Pancreas (tissue), 10 donors: ENCODE data around the gene RYR1. TPM values are rescaled to one million over a fixed set of nuclear protein-coding genes. Genes with fewer than 3 reads are reported as not detected.

Experiments
- ATAC-seq, 4 donors: fragments of 200-7000 bp; cut with Tn5 transposase; one replicate each; pipeline versions ENCODE4 v1.8.0 to v1.9.1; 2020; ENCODE audit warnings: mild to moderate bottlenecking in 4 of 4, moderate library complexity in 4 of 4
- DNase-seq, 6 donors: peaks; one replicate each; pipeline ENCODE4 v3.0.0-alpha.2; 2020
- FAIRE-seq: peaks from 2 replicates; lab custom pipeline; 2012; peaks lifted over from hg19 to GRCh38; lab: Jason Lieb, UNC
- H3K27ac ChIP-seq, 4 donors: fragments of 200-600 bp; sonication (generic); 1 replicate in 3 of 4; 2 replicates in 1 of 4; pipeline versions ENCODE4 v1.5.0 to v1.8.0; 2020
- H3K27me3 ChIP-seq, 4 donors: fragments of 200-600 bp; one replicate each; pipeline ENCODE4 v1.8.0; 2021
- H3K36me3 ChIP-seq, 3 donors: fragments of 200-600 bp; sonication (generic) in 1 of 3; one replicate each; pipeline versions ENCODE4 v1.5.0 to v1.8.0; 2020 to 2021
- H3K4me1 ChIP-seq, 3 donors: fragments of 200-600 bp; one replicate each; pipeline ENCODE4 v1.8.0; 2021
- H3K4me3 ChIP-seq, 4 donors: fragments of 200-600 bp; sonication (generic) in 2 of 4; one replicate each; pipeline versions ENCODE4 v1.5.0 to v1.8.0; 2020 to 2021
- H3K9me3 ChIP-seq, 4 donors: fragments of 200-600 bp; one replicate each; pipeline ENCODE4 v1.8.0; 2021
- WGBS, 2 donors: extraction: QIAGEN DNeasy Blood & Tissue Kit; methylation state at CpG; one replicate each; pipeline ENCODE4 v1.1.7; 2013; 5-methylcytosine and 5-hydroxymethylcytosine counted together
- intact Hi-C, 3 donors: fragments of 100-400 bp; cut with DNase I; formaldehyde crosslinking; loops; one replicate each; pipeline versions ENCODE4 v1.11.1 to v1.14.2; 2022
- polyA plus RNA-seq, 2 donors: library from polyadenylated mRNA; stranded (reverse); fragments of 200-250 nt; gene quantifications; one replicate each; pipeline ENCODE4 v1.2.3, GENCODE V29; 2013
- total RNA-seq, 6 donors: library from RNA; stranded (reverse); fragmentation: NEBNext Ultra II Directional in 4 of 6; extraction: Animal tissue kit (Norgen Biotek cat#: 25700) in 4 of 6; gene quantifications; one replicate each; pipeline versions ENCODE4 v1.2.1 to v1.2.4, GENCODE V29; 2021 to 2023
- TF ChIP-seq, protein P1 (sequence below), 4 donors: fragments of 200-600 bp; sonication (generic) in 3 of 4; IDR thresholded peaks; one replicate each; pipeline versions ENCODE4 v1.5.0 to v1.8.0; 2021; ENCODE audit warnings: antibody characterized with exemption in 4 of 4
- donor health status: healthy with polysubstance abuse.
- donor health status: DM: no; HTN: no; CAD: no; lungs with moderate emphysema.
- donor health status: DM: no; HTN: no; CAD: no.
- donor health status: control.
- donor health status: control.
- donor health status: Bipolar disorder and iron deficiency.
- donor health status: DM: yes; HTN: yes; CAD: no.
- donor health status: DM: no; HTN: no; CAD: no.
- donor health status: DM: no; HTN: no; CAD: no.
- donor health status: DM: yes; HTN: yes; CAD: no.

RYR1 gene
- total and polyA plus RNA-seq, 8 donors: 0.19 to 1.4 (median 0.57) TPM

DNA sequence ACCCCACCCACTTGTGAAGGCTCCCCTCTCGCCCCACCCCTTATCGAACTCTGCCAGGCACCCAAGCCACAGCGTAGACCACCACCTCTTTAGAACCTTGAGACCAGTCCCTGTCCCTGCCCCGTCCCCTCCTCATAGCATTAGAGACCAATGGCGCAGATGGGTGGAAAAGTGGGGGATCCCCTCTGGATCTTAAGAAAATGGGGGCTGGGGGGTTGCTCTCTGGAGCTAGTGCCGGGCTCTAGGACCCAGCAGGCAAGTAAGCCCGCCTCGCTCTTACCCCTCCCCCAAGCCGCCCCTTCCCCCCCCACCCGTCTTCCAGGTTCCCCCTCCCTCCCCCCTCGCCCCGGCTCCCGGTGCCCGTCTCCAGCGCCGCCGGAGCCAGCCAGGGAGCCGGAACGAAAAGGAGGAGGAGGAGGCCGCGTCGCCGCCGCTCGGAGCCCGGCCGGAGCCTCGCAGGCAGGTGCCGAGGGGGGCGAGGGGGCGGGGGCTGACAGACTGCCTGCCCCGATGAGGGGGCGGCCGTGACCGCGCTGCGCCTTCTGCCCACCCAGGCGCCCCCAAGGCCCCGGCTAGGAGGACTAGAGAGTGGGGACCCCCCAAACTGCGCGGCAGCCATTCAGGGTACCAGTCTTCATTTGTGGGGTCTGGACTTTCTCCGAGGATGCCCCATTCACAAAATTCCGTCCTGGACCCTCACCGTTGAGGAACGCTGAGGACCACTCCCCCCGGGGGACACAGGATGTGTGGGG, 45.0 kb upstream of the RYR1 start, which contains the start of gene SPRED3:
Gene SPRED3 (plus strand): TSS at position 349 of the 752 bp plus-strand sequence. CDS start 1,606 bp downstream, outside the sequence.
- peak within 1 kb of the TSS; percentile 20 to 53 (median 33) for H3K4me3 ChIP-seq
- DNase-seq: peak in 3 of 6 donors; percentile 43 to 74 (median 67)
- TF ChIP-seq, protein P1, sequence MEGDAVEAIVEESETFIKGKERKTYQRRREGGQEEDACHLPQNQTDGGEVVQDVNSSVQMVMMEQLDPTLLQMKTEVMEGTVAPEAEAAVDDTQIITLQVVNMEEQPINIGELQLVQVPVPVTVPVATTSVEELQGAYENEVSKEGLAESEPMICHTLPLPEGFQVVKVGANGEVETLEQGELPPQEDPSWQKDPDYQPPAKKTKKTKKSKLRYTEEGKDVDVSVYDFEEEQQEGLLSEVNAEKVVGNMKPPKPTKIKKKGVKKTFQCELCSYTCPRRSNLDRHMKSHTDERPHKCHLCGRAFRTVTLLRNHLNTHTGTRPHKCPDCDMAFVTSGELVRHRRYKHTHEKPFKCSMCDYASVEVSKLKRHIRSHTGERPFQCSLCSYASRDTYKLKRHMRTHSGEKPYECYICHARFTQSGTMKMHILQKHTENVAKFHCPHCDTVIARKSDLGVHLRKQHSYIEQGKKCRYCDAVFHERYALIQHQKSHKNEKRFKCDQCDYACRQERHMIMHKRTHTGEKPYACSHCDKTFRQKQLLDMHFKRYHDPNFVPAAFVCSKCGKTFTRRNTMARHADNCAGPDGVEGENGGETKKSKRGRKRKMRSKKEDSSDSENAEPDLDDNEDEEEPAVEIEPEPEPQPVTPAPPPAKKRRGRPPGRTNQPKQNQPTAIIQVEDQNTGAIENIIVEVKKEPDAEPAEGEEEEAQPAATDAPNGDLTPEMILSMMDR (IDR thresholded peaks at IDR 0.05): no peak
- H3K27ac ChIP-seq: peak within 1 kb of the TSS in 2 of 4 donors; percentile 15 to 47
- no peak for FAIRE-seq
- H3K27me3 ChIP-seq: no peaks in the 10 kb centered on the region
- 1 to 2% methylated on average over 22 to 46 of the region's 46 CpGs for WGBS, 2 donors
- peak; percentile 41 to 42 (median 42) for ATAC-seq
- peaks cover 0 to 2% (median 0%) of the 10 kb centered on the region in 3 donors for H3K36me3 ChIP-seq
- no peaks in the 10 kb centered on the region for H3K9me3 ChIP-seq
- H3K4me1 ChIP-seq: peaks cover 0 to 11% (median 0%) of the 10 kb centered on the region in 3 donors
- intact Hi-C loops: no loop called here

DNA sequence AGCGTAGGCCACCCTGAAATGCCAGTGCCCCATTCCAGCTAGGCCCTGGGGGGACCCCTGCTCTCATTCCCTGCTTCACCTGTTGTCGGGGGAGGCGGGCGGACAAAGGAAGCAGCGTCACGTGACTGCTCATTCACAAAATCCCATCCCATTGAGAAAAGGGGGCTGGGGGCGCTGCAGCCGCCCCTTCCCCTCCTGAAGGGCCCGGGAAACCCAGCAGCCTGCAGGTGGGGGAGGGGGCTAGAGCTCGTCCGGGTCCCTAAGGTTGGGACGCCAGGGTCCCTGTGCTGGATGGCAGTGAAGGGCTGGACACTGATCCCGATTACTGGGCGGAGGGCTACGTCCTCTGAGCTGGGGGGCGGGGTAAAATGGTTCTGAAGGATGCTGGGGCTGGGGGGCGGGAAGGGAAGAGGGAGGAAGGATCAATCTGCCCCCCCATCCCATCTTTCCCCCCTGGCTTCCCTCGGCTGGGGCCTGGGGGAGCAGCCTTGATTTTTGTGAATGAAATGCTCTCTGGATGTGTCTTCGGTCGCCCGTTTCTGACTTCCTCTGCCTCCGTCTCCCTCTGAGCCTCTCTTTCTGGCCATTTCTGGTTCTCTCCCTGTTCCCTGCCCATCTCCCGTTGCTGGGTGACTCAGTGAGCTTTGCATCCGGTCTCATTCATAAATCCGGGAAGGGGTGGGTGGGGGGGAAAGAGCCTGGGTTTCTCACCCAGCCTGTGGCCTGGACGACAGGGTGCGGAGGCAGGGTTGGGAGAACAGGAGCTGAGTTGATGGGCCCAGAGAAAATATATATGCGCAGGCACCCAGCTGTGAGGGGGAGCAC, 44.2 kb upstream of the RYR1 start:
- DNase-seq (no peak), FAIRE-seq (no peak), ATAC-seq (peak in 2 of 4 donors; percentile 3 to 9)
- Histone ChIP-seq H3K27ac (peak overlapping the region in 2 of 4 donors; percentile 15 to 47), H3K9me3 (no peaks in the 10 kb centered on the region), H3K4me1 (peaks cover 0 to 11% (median 0%) of the 10 kb centered on the region in 3 donors), H3K36me3 (no peaks in the 10 kb centered on the region), H3K4me3 (peak overlapping the region in 2 of 4 donors; percentile 39 to 53), H3K27me3 (no peaks in the 10 kb centered on the region)
- TF ChIP-seq, protein P1 (IDR thresholded peaks at IDR 0.05): no peak
- intact Hi-C loops: no loop called here
- WGBS, 2 donors: 16 to 19% methylated on average over 22 to 28 of the region's 28 CpGs

DNA sequence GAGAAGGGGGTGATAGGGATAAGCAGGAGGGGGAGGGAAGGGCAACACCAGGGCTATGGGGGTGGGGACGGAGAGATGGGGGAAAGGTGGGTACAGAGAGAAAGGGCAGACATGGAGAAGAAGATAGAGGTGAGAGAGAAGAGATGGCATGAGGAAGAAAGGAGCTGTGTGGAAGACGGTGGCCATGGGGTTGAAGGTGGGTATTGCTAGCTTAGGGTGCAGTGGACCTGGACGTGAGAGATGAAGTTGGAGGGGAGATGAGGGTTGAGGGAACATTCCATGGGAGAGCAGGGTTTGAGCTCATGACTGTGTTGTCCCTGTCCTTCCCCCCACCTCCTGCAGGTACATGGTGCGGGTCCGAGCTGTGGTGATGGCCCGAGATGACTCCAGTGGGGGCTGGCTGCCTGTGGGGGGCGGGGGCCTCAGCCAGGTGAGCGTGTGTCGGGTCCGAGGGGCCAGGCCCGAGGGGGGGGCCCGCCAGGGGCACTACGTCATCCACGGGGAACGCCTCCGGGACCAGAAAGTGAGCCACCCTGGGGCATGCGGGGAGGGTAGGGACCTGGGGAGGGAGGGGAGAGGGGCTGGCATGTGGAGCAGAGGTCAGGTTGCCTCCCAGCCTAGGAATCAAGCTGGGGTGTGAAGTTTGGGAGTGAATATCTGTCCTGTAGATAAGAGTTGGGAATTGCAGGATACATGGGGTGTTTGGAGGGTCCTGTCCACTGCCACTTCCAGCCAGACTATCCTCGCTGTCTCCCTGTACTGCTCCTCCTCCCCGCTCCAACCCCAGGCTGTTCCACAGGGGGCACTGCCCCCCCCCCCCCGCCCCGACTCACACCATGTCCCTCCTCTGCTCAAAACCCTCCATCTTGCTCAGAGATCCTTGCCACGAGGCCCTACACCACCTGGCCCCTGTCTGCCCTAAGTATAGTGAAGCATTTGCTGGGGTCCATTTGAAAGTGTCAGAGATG, 43.2 kb upstream of the RYR1 start:
- ATAC-seq (no peak), FAIRE-seq (no peak), DNase-seq (no peak)
- no peak overlapping the region for H3K27ac ChIP-seq
- intact Hi-C loops: no loop called here
- H3K4me1 ChIP-seq: peaks cover 0 to 11% (median 0%) of the 10 kb centered on the region in 3 donors
- WGBS, 2 donors: 47 to 52% methylated on average over 18 to 22 of the region's 22 CpGs
- H3K27me3 ChIP-seq: peaks cover 0 to 7% (median 0%) of the 10 kb centered on the region in 4 donors
- TF ChIP-seq, protein P1 (IDR thresholded peaks at IDR 0.05): no peak
- no peaks in the 10 kb centered on the region for H3K36me3 ChIP-seq
- no peaks in the 10 kb centered on the region for H3K9me3 ChIP-seq
- H3K4me3 ChIP-seq: no peak overlapping the region

DNA sequence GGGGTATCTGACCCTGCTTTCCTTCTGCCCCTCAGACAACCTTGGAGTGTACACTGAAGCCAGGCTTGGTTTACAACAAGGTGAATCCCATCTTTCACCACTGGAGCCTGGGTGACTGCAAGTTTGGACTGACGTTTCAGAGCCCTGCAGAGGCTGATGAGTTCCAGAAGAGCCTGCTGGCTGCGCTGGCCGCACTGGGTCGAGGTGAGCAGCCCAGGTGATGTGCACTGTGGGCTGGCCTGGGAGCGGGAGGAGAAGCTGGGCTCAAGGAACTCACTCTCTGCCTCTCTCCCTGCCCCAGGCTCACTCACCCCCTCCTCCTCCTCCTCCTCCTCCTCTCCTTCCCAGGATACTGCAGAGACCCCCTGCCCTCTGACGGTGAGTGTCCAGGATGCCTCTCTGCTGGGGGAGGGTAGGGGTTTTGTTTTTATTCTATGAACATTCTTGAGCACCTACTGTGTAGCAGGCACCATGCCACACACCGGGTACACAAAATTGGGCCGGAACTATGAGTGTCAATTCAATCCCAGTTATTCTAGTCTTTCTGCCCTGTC, 41.5 kb upstream of the RYR1 start:
- Histone ChIP-seq H3K4me1 (peaks cover 0 to 8% (median 0%) of the 10 kb centered on the region in 3 donors), H3K27me3 (peaks cover 0 to 8% (median 0%) of the 10 kb centered on the region in 4 donors), H3K36me3 (no peaks in the 10 kb centered on the region), H3K27ac (no peak overlapping the region), H3K9me3 (no peaks in the 10 kb centered on the region), H3K4me3 (no peak overlapping the region)
- FAIRE-seq: no peak
- 56 to 57% methylated on average over 8 of the region's 8 CpGs for WGBS, 2 donors
- DNase-seq: no peak
- ATAC-seq: no peak
- intact Hi-C loops: no loop called here
- TF ChIP-seq, protein P1 (IDR thresholded peaks at IDR 0.05): no peak
